Neuron (in vitro differentiated cells): ENCODE results near the gene HMGCLL1.

Experiments used
- H2AFZ ChIP-seq: one replicate; pipeline ENCODE4 v1.6.1; 2013; ENCODE audit warnings: low read depth, mild to moderate bottlenecking, inconsistent platforms, low read length, moderate library complexity
- H3K27me3 ChIP-seq: one replicate; pipeline ENCODE4 v1.6.1; 2013; ENCODE audit warnings: low read length; ENCODE audit not compliant: insufficient read depth
- H3K36me3 ChIP-seq: one replicate; pipeline ENCODE4 v1.6.1; 2013; ENCODE audit warnings: low read length; ENCODE audit not compliant: insufficient read depth
- H3K4me1 ChIP-seq: one replicate; pipeline ENCODE4 v1.6.1; 2013; ENCODE audit warnings: low read length; ENCODE audit not compliant: insufficient read depth
- H3K4me3 ChIP-seq: 2 replicates; pipeline ENCODE4 v1.5.1; 2013; ENCODE audit warnings: mild to moderate bottlenecking, low read length, moderate library complexity
- H3K9me3 ChIP-seq: one replicate; pipeline ENCODE4 v1.6.1; 2013; ENCODE audit warnings: low read length

HMGCLL1 gene

GRCh38 chr6:55578537-55579363 is at the start of gene HMGCLL1:
TSS of gene HMGCLL1 (minus strand) at chr6:55579192. CDS start at chr6:55579055, 137 bp downstream.
- Histone ChIP-seq H2AFZ (peak within 1 kb of the TSS; percentile 78), H3K36me3 (no peaks in the 10 kb centered on the region), H3K4me1 (no peaks in the 10 kb centered on the region), H3K9me3 (peaks cover under 1% of the 10 kb centered on the region), H3K4me3 (peak within 1 kb of the TSS; percentile 51), H3K27me3 (no peaks in the 10 kb centered on the region)

GRCh38 chr6:55621993-55622392 is 43.0 kb upstream of the HMGCLL1 start:
- H3K4me1 ChIP-seq: no peaks in the 10 kb centered on the region

GRCh38 chr6:55621244-55621643 is 42.3 kb upstream of the HMGCLL1 start:
- Histone ChIP-seq H3K36me3 (no peaks in the 10 kb centered on the region), H3K4me1 (no peaks in the 10 kb centered on the region)

More at GRCh38 chr6:55621993-55622392, 43.0 kb upstream of the HMGCLL1 start:
- Histone ChIP-seq H3K4me3 (no peak overlapping the region), H3K9me3 (peaks cover 3% of the 10 kb centered on the region), H2AFZ (no peak overlapping the region), H3K36me3 (no peaks in the 10 kb centered on the region), H3K27me3 (no peaks in the 10 kb centered on the region)

GRCh38 chr6:55617272-55617671 is 38.3 kb upstream of the HMGCLL1 start:
- Histone ChIP-seq H2AFZ (no peak overlapping the region), H3K36me3 (no peaks in the 10 kb centered on the region), H3K9me3 (peaks cover 5% of the 10 kb centered on the region), H3K4me1 (no peaks in the 10 kb centered on the region), H3K4me3 (no peak overlapping the region), H3K27me3 (no peaks in the 10 kb centered on the region)

More at GRCh38 chr6:55621244-55621643, 42.3 kb upstream of the HMGCLL1 start:
- H3K9me3 ChIP-seq: peaks cover 3% of the 10 kb centered on the region
- H3K27me3 ChIP-seq: no peaks in the 10 kb centered on the region
- H2AFZ ChIP-seq: no peak overlapping the region
- H3K4me3 ChIP-seq: no peak overlapping the region

- H3K27me3 ChIP-seq: no peaks in the 10 kb centered on the region
- no peak overlapping the region for H2AFZ ChIP-seq
- peaks cover 9% of the 10 kb centered on the region for H3K4me1 ChIP-seq
- no peaks in the 10 kb centered on the region for H3K36me3 ChIP-seq
- no peak overlapping the region for H3K4me3 ChIP-seq
- H3K9me3 ChIP-seq: no peaks in the 10 kb centered on the region
Measured at GRCh38 chr6:55604021-55604420, 25.0 kb upstream of the HMGCLL1 start.

GRCh38 chr6:55601120-55601519 is 22.1 kb upstream of the HMGCLL1 start:
- no peak overlapping the region for H3K4me3 ChIP-seq
- no peaks in the 10 kb centered on the region for H3K36me3 ChIP-seq
- no peaks in the 10 kb centered on the region for H3K9me3 ChIP-seq
- no peaks in the 10 kb centered on the region for H3K27me3 ChIP-seq
- no peak overlapping the region for H2AFZ ChIP-seq
- H3K4me1 ChIP-seq: no peaks in the 10 kb centered on the region

GRCh38 chr6:55594442-55594841 is 15.4 kb upstream of the HMGCLL1 start:
- H3K27me3 ChIP-seq: no peaks in the 10 kb centered on the region
- H3K9me3 ChIP-seq: peaks cover 2% of the 10 kb centered on the region
- H3K4me1 ChIP-seq: peaks cover 8% of the 10 kb centered on the region
- H2AFZ ChIP-seq: no peak overlapping the region
- H3K36me3 ChIP-seq: no peaks in the 10 kb centered on the region
- no peak overlapping the region for H3K4me3 ChIP-seq

GRCh38 chr6:55584654-55585354 is 5.8 kb upstream of the HMGCLL1 start:
- H3K9me3 ChIP-seq: no peaks in the 10 kb centered on the region
- H3K36me3 ChIP-seq: no peaks in the 10 kb centered on the region
- no peak overlapping the region for H3K4me3 ChIP-seq
- H3K4me1 ChIP-seq: no peaks in the 10 kb centered on the region
- H2AFZ ChIP-seq: no peak overlapping the region
- no peaks in the 10 kb centered on the region for H3K27me3 ChIP-seq

GRCh38 chr6:55576811-55577210 is 2.2 kb downstream of the HMGCLL1 start:
- Histone ChIP-seq H3K9me3 (peaks cover 5% of the 10 kb centered on the region), H3K36me3 (no peaks in the 10 kb centered on the region), H3K4me3 (no peak overlapping the region), H3K27me3 (no peaks in the 10 kb centered on the region), H3K4me1 (no peaks in the 10 kb centered on the region), H2AFZ (no peak overlapping the region)

GRCh38 chr6:55574556-55574955 is 4.4 kb downstream of the HMGCLL1 start:
- Histone ChIP-seq H3K9me3 (peaks cover 5% of the 10 kb centered on the region), H3K36me3 (no peaks in the 10 kb centered on the region), H3K4me1 (no peaks in the 10 kb centered on the region)

GRCh38 chr6:55569638-55570037 is 9.4 kb downstream of the HMGCLL1 start:
- Histone ChIP-seq H3K4me1 (peaks cover 5% of the 10 kb centered on the region), H3K4me3 (no peak overlapping the region), H3K9me3 (peaks cover 5% of the 10 kb centered on the region), H3K27me3 (no peaks in the 10 kb centered on the region), H2AFZ (no peak overlapping the region), H3K36me3 (no peaks in the 10 kb centered on the region)

More at GRCh38 chr6:55574556-55574955, 4.4 kb downstream of the HMGCLL1 start:
- Histone ChIP-seq H2AFZ (no peak overlapping the region), H3K27me3 (no peaks in the 10 kb centered on the region), H3K4me3 (no peak overlapping the region)

GRCh38 chr6:55568808-55569439 is 10.1 kb downstream of the HMGCLL1 start:
- Histone ChIP-seq H3K4me1 (peaks cover 5% of the 10 kb centered on the region), H3K36me3 (no peaks in the 10 kb centered on the region), H2AFZ (peak overlapping the region; percentile 11), H3K9me3 (peaks cover 5% of the 10 kb centered on the region), H3K27me3 (no peaks in the 10 kb centered on the region), H3K4me3 (no peak overlapping the region)

- Histone ChIP-seq H3K9me3 (no peaks in the 10 kb centered on the region), H3K4me1 (peaks cover 5% of the 10 kb centered on the region), H2AFZ (no peak overlapping the region), H3K27me3 (no peaks in the 10 kb centered on the region), H3K36me3 (no peaks in the 10 kb centered on the region), H3K4me3 (no peak overlapping the region)
Measured at GRCh38 chr6:55567558-55567957, 11.4 kb downstream of the HMGCLL1 start.
